PC-9 (cell line): ENCODE data around the gene POLQ.

Experiments
- CTCF ChIP-seq: fragments of 200-600 bp; sonication (generic); conservative IDR thresholded peaks from 2 replicates; pipeline ENCODE4 v1.6.1; 2017; ENCODE audit warnings: mixed run types, antibody characterized with exemption, mild to moderate bottlenecking, moderate library complexity
- EZH2 ChIP-seq: fragments of 200-600 bp; sonication (generic); IDR thresholded peaks from 2 replicates; pipeline ENCODE4 v1.8.0; 2017; ENCODE audit warnings: antibody characterized with exemption, low read depth

- no peak for TF ChIP-seq CTCF
- TF ChIP-seq EZH2: no peak
Measured at GRCh38 chr3:121515313-121515712, 30.5 kb downstream of the POLQ start.
